ENCODE measurements around the gene ACSM6. TPM values are rescaled to one million over a fixed set of nuclear protein-coding genes. Genes with fewer than 3 reads are reported as not detected.
A peak's percentile ranks its signal among the peaks of the same experiment; 100 is the strongest.

The ACSM6 gene
- total RNA-seq, 4 donors from 2014 or later, result not detected

DNA sequence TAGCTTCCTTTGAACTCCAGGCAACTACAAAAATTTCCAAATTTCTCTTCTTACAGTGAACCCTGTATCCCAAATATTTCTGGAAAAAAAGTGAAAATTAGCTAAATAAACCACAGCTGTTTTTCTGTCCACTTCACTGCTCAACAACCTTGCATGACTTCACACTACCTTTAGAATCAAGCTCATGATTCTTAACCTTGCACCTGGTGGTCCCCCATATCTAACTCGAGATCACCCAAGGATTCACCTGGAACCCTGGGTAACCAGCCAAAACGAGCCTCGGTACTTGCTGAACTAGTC lies 49.2 kb downstream of the ACSM6 start:
- H3K4me1 ChIP-seq, result peaks cover 16 to 19% (median 18%) of the 10 kb centered on the region in 4 donors
- no peak overlapping the region for H3K27ac ChIP-seq (replicated peaks in 1 of 4)
- peak; percentile 7 for DNase-seq (ENCODE audit: extremely low spot score)
- TF ChIP-seq, protein P1, sequence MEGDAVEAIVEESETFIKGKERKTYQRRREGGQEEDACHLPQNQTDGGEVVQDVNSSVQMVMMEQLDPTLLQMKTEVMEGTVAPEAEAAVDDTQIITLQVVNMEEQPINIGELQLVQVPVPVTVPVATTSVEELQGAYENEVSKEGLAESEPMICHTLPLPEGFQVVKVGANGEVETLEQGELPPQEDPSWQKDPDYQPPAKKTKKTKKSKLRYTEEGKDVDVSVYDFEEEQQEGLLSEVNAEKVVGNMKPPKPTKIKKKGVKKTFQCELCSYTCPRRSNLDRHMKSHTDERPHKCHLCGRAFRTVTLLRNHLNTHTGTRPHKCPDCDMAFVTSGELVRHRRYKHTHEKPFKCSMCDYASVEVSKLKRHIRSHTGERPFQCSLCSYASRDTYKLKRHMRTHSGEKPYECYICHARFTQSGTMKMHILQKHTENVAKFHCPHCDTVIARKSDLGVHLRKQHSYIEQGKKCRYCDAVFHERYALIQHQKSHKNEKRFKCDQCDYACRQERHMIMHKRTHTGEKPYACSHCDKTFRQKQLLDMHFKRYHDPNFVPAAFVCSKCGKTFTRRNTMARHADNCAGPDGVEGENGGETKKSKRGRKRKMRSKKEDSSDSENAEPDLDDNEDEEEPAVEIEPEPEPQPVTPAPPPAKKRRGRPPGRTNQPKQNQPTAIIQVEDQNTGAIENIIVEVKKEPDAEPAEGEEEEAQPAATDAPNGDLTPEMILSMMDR (IDR thresholded peaks at IDR 0.05), result no peak
- TF ChIP-seq EP300 (IDR thresholded peaks at IDR 0.05) (no peak), POLR2A (IDR thresholded peaks at IDR 0.05; ENCODE audit: low read depth) (no peak), POLR2AphosphoS5 (IDR thresholded peaks at IDR 0.05) (no peak)
- H3K36me3 ChIP-seq, result peaks cover 0 to 97% (median 30%) of the 10 kb centered on the region in 4 donors
- no peaks in the 10 kb centered on the region for H3K27me3 ChIP-seq
- no peak overlapping the region for H3K4me3 ChIP-seq
- H3K9me3 ChIP-seq, result no peaks in the 10 kb centered on the region
- 72% methylated on average over 3 of the region's 3 CpGs for WGBS
- intact Hi-C loops (cut with DNase I), result loop anchor here (5.0 kb wide), 1 partner anchor 61 kb away; no protein-coding TSS in a partner anchor

DNA sequence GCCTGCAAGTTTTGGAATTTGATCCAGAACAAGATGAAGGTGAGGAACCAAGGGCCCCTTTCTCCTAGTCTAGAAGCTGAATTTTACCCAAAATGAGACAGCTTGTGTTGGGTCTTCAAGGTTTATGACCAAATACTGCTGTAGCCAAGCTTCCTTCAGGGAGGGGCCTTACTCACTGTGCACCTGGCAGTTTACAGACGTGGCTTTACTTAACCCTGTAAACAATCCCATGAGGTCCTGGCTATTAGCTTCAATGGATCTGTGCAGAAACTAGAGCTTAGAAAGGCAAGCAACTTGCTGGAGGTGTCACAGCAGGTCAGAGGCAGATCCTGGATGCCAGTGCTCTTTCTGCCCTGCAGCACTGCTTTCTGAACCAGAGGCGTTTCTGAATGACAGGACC lies 50.1 kb downstream of the ACSM6 start:
- H3K27me3 ChIP-seq, result no peaks in the 10 kb centered on the region
- H3K4me3 ChIP-seq, result no peak overlapping the region
- intact Hi-C loops (cut with DNase I), result loop anchor here (5.0 kb wide), 1 partner anchor 62 kb away; no protein-coding TSS in a partner anchor
- no peaks in the 10 kb centered on the region for H3K9me3 ChIP-seq
- peaks cover 19 to 26% (median 20%) of the 10 kb centered on the region in 4 donors for H3K4me1 ChIP-seq
- DNase-seq (ENCODE audit: extremely low spot score), result no peak
- H3K36me3 ChIP-seq, result peaks cover 0 to 97% (median 28%) of the 10 kb centered on the region in 4 donors
- WGBS, result 94% methylated on average over 2 of the region's 2 CpGs
- TF ChIP-seq EP300 (IDR thresholded peaks at IDR 0.05) (no peak), POLR2A (IDR thresholded peaks at IDR 0.05; ENCODE audit: low read depth) (no peak), POLR2AphosphoS5 (IDR thresholded peaks at IDR 0.05) (no peak)
- TF ChIP-seq, protein P1 (IDR thresholded peaks at IDR 0.05), result no peak
- no peak overlapping the region for H3K27ac ChIP-seq (replicated peaks in 1 of 4)

DNA sequence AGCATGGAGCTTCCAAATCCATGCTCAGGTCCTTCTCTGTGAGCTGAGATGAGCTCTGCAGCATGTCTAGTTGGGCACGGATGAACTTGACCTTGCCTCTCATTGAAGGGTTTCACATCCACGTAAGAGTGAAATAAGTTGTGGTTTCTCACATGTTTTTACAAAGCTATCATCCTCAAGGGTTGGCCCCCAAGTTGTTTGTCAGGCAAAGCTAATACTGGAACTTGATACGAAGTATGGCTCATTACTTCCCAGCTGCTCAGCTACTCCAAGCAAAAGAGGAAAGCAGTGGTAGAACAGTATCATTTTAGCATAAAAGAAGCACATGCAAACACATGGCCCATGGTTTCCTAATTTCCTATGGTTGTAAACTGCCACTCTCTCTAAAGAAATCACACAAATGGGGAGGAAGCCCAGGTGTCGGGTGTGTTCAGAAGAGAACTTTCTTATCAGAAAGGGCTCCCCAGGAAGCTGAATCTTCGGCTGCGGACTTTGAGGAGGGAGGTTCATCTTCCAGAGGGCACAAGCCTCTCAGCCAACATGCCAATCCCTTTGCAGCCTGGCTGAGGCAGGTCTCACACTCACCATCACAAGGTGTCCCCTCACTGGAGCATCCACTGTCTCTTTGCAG lies 51.5 kb downstream of the ACSM6 start:
- Histone ChIP-seq H3K4me3 (no peak overlapping the region), H3K36me3 (peaks cover 0 to 86% (median 22%) of the 10 kb centered on the region in 4 donors)
- 87% methylated on average over 6 of the region's 6 CpGs for WGBS

DNA sequence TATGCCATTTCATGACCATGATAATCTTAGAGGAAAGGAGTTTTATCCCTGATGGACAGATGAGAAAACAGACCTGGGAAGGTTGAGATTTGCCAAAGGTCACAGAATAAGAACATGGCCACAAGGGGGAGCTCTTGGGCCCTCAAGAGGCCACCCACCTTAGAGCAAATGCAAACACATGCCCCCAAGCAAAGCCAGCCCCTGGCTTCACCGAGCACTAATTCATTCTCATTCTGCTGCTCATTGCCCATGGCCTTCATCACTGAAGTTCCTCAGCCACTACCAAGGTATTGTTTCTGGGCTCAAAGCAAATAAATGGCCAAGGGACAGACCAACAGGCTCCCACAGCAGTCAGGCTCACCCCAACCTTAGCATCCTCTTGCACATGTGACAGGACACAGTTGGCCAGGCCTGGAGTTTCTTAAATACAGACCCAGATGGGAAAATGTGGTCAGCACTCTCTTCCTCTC lies 52.6 kb downstream of the ACSM6 start:
- Histone ChIP-seq H3K9me3 (no peaks in the 10 kb centered on the region), H3K36me3 (peaks cover 0 to 84% (median 17%) of the 10 kb centered on the region in 4 donors), H3K4me1 (peaks cover 19 to 37% (median 23%) of the 10 kb centered on the region in 4 donors), H3K27me3 (no peaks in the 10 kb centered on the region), H3K4me3 (no peak overlapping the region), H3K27ac (replicated peaks in 1 of 4) (peak overlapping the region; percentile 12 to 56 (median 43))
- TF ChIP-seq POLR2A (IDR thresholded peaks at IDR 0.05; ENCODE audit: low read depth), result no peak
- TF ChIP-seq POLR2AphosphoS5 (IDR thresholded peaks at IDR 0.05), result peak; percentile 26 to 27
- TF ChIP-seq, protein P1 (IDR thresholded peaks at IDR 0.05), result peak; percentile 71 to 83 (median 80)
- peak; percentile 94 for DNase-seq (ENCODE audit: extremely low spot score)
- intact Hi-C loops (cut with DNase I), result loop anchor here (2.0 to 5.0 kb wide), 2 partner anchors 41 to 116 kb away; no protein-coding TSS in a partner anchor
- WGBS, result 0% methylated on average over 1 of the region's 1 CpG

More for the DNA sequence above, 51.5 kb downstream of the ACSM6 start:
- peak; percentile 72 for DNase-seq (ENCODE audit: extremely low spot score)
- intact Hi-C loops (cut with DNase I), result loop anchor here (2.0 to 5.0 kb wide), 2 partner anchors 42 to 117 kb away; no protein-coding TSS in a partner anchor
- H3K4me1 ChIP-seq, result peaks cover 19 to 33% (median 23%) of the 10 kb centered on the region in 4 donors
- no peaks in the 10 kb centered on the region for H3K9me3 ChIP-seq
- no peak for TF ChIP-seq EP300 (IDR thresholded peaks at IDR 0.05)
- TF ChIP-seq, protein P1 (IDR thresholded peaks at IDR 0.05), result no peak
- H3K27me3 ChIP-seq, result no peaks in the 10 kb centered on the region
- H3K27ac ChIP-seq (replicated peaks in 1 of 4), result no peak overlapping the region
